SK-N-SH treated with all-trans-retinoic acid at 6 μM for 48 hours (cell line): ENCODE measurements around the gene LAMC1.

Source experiments
- ARNTL ChIP-seq: fragments of 450-650 bp; formaldehyde crosslinking; IDR thresholded peaks from 2 replicates; pipeline ENCODE4 v1.5.0; 2020; ENCODE audit warnings: low read depth, mild to moderate bottlenecking, moderate library complexity, borderline replicate concordance
- TOX ChIP-seq: fragments of 250-450 bp; sonication (Bioruptor Pico); IDR thresholded peaks from 2 replicates; pipeline ENCODE4 v1.8.0; 2021; ENCODE audit warnings: mild to moderate bottlenecking, moderate library complexity, borderline replicate concordance
- ZNF70 ChIP-seq: fragments of 450-650 bp; formaldehyde crosslinking; IDR thresholded peaks from 2 replicates; pipeline ENCODE4 v1.5.0; 2020; ENCODE audit warnings: mild to moderate bottlenecking, moderate library complexity
- TF ChIP-seq, protein P1 (sequence below): fragments of 250-450 bp; sonication (Bioruptor Pico); IDR thresholded peaks from 2 replicates; pipeline ENCODE4 v1.8.0; 2020; ENCODE audit warnings: mild to moderate bottlenecking, moderate library complexity, borderline replicate concordance

DNA sequence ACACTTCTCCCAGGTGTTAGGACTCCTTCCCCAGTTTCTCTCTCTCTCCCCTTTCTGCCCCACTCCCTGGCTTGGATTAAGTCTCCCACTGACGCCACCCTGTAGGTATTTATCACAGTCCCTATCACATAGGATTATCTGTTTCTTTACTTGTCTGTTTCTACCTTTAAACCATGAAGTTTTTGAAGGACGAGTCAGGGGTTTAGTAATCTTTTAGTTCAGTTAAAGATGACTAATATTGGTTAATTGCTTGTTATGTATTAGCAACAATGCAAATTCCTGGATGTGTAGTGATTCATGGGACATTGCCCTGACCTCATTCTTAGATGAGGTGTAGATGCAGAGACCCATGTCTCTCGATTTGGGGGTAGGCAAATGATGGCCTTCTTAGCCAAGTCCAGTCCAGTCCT lies 6.4 kb downstream of the LAMC1 start:
- TF ChIP-seq ZNF70 (CRISPR knock-in tag) (no peak), TOX (CRISPR knock-in tag) (no peak; the same call in 1 of the 2 replicates), ARNTL (CRISPR knock-in tag) (no peak)
- TF ChIP-seq, protein P1, sequence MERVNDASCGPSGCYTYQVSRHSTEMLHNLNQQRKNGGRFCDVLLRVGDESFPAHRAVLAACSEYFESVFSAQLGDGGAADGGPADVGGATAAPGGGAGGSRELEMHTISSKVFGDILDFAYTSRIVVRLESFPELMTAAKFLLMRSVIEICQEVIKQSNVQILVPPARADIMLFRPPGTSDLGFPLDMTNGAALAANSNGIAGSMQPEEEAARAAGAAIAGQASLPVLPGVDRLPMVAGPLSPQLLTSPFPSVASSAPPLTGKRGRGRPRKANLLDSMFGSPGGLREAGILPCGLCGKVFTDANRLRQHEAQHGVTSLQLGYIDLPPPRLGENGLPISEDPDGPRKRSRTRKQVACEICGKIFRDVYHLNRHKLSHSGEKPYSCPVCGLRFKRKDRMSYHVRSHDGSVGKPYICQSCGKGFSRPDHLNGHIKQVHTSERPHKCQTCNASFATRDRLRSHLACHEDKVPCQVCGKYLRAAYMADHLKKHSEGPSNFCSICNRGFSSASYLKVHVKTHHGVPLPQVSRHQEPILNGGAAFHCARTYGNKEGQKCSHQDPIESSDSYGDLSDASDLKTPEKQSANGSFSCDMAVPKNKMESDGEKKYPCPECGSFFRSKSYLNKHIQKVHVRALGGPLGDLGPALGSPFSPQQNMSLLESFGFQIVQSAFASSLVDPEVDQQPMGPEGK: peak; percentile 51; the same call in 1 of the 2 replicates
